ENCODE results near the gene SCLT1.
"Not testable (repeated sequence)": the region's sequence is repeated elsewhere in the genome, so short reads cannot be mapped to it uniquely, and the experiment has no call there.

The SCLT1 gene

GRCh38 chr4:129069537-129069936, 23.8 kb downstream of the SCLT1 start:
- not testable (repeated sequence) for DNase-seq (ENCODE audit: low spot score)

- DNase-seq (ENCODE audit: low spot score): no peak
These were observed 28.6 kb downstream of the SCLT1 start for GRCh38 chr4:129064717-129065116.

GRCh38 chr4:129063640-129064039, 29.7 kb downstream of the SCLT1 start:
- DNase-seq (ENCODE audit: low spot score): no peak

- DNase-seq (ENCODE audit: low spot score): no peak
These were observed 30.8 kb downstream of the SCLT1 start for GRCh38 chr4:129062580-129062979.

- DNase-seq (ENCODE audit: low spot score): no peak
These were observed 34.3 kb downstream of the SCLT1 start for GRCh38 chr4:129059028-129059427.

GRCh38 chr4:129046055-129046959, 47.0 kb downstream of the SCLT1 start:
- no peak for DNase-seq (ENCODE audit: low spot score)

GRCh38 chr4:129043523-129043922, 49.8 kb downstream of the SCLT1 start:
- DNase-seq (ENCODE audit: low spot score): no peak

- no peak for DNase-seq (ENCODE audit: low spot score)
These were observed 52.9 kb downstream of the SCLT1 start for GRCh38 chr4:129040471-129040870.

- DNase-seq (ENCODE audit: low spot score): no peak
These were observed 56.2 kb downstream of the SCLT1 start for GRCh38 chr4:129037093-129037492.

- DNase-seq (ENCODE audit: low spot score): no peak
These were observed 78.5 kb downstream of the SCLT1 start for GRCh38 chr4:129014566-129015509.

GRCh38 chr4:129008096-129008495, 85.2 kb downstream of the SCLT1 start:
- DNase-seq (ENCODE audit: low spot score): no peak

- DNase-seq (ENCODE audit: low spot score): no peak
These were observed 106.4 kb downstream of the SCLT1 start for GRCh38 chr4:128986908-128987307.

- DNase-seq (ENCODE audit: low spot score): no peak
These were observed 107.3 kb downstream of the SCLT1 start for GRCh38 chr4:128986019-128986418.

- no peak for DNase-seq (ENCODE audit: low spot score)
These were observed 109.4 kb downstream of the SCLT1 start for GRCh38 chr4:128983771-128984485.

GRCh38 chr4:128981377-128981776, 112.0 kb downstream of the SCLT1 start:
- no peak for DNase-seq (ENCODE audit: low spot score)

GRCh38 chr4:128980816-128981326, 112.5 kb downstream of the SCLT1 start:
- DNase-seq (ENCODE audit: low spot score): no peak

GRCh38 chr4:128979934-128980333, 113.4 kb downstream of the SCLT1 start:
- DNase-seq (ENCODE audit: low spot score): no peak

- no peak for DNase-seq (ENCODE audit: low spot score)
These were observed 114.4 kb downstream of the SCLT1 start for GRCh38 chr4:128978985-128979384.

- no peak for DNase-seq (ENCODE audit: low spot score)
These were observed 119.2 kb downstream of the SCLT1 start for GRCh38 chr4:128974136-128974581.

- no peak for DNase-seq (ENCODE audit: low spot score)
These were observed 120.0 kb downstream of the SCLT1 start for GRCh38 chr4:128973384-128973783.

GRCh38 chr4:128961405-128961804, 131.9 kb downstream of the SCLT1 start:
- DNase-seq (ENCODE audit: low spot score): no peak

- no peak for DNase-seq (ENCODE audit: low spot score)
These were observed 135.1 kb downstream of the SCLT1 start for GRCh38 chr4:128958194-128958593.

All from hematopoietic multipotent progenitor cell treated with erythropoietin and hydrocortisone succinate and interleukin-3 and kit ligand, for 17 days (in vitro differentiated cells).